Measurements from ENCODE around the gene CPHXL.

CPHXL gene

DNA sequence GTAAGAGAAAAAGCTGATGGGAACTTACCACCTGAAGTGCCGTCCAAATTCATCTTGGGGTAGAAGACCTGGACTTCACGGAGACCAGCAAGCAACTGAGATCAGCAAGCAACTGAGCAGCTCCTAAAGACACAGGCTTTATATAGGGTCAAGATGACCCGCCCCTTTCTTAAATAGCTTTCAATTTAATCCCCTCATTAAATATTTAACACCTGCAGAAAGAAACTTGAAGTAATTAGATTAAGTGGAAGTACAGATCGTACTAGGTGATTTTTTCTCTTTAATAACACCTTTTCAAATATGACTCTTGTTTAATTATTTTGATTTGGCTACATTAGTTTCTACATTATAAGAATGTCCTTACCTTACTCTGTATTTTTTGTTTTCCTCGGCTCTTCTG is at the start of gene CPHXL:
CPHXL (minus strand) TSS at position 101 of the 400 bp plus-strand sequence; CDS start at position 53, 48 bp downstream.
- no peak for DNase-seq

- no peak for DNase-seq
These were observed 47.9 kb upstream of the CPHXL start for GRCh38 chr16:75774197-75774596.

- DNase-seq = no peak
These were observed 43.8 kb upstream of the CPHXL start for GRCh38 chr16:75770051-75770450.

GRCh38 chr16:75764154-75764768 is 38.0 kb upstream of the CPHXL start:
- DNase-seq = peak; percentile 38 to 59

GRCh38 chr16:75763204-75763603 is 36.9 kb upstream of the CPHXL start:
- DNase-seq = no peak

DNA sequence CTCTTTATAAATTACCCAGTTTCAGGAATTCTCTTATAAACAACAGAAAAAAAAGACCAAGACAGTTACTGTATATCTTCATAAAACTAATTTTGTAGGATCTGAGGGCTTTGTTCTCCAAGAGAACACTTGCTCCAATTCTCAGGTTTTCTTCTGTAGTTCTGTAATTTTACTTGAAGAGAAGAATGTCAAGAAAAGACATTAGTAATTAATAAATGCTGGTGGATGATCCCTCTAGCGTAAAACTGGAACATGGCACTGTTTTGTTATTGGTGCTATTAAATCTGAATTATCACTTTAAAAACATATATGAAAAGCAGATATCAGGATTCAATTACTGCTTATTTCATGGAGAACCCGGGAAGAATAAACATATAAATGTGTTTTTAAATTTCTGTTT is 36.5 kb upstream of the CPHXL start:
- DNase-seq = no peak

DNA sequence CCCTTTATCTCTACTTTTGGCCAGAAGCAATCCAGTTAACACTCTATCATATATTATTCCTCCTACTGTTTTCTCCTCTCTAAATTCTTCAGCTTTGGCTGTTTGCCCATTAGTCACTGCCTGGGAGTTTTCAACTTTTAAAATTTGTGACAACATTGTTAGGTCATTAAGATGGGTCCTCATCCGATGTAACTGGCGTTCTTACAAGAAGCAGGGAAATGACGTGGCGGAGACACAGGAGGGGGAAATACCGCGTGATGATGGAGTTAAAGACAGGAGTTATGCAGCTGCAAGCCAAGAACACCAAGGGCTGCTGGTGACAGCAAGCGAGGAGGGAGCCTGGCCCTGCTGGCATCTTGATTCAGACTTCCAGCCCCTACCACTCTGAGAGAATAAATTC is 34.8 kb upstream of the CPHXL start:
- DNase-seq = no peak

GRCh38 chr16:75760018-75760519 is 33.8 kb upstream of the CPHXL start:
- DNase-seq = no peak

- DNase-seq = no peak
These were observed 31.9 kb upstream of the CPHXL start for GRCh38 chr16:75758215-75758614.

DNA sequence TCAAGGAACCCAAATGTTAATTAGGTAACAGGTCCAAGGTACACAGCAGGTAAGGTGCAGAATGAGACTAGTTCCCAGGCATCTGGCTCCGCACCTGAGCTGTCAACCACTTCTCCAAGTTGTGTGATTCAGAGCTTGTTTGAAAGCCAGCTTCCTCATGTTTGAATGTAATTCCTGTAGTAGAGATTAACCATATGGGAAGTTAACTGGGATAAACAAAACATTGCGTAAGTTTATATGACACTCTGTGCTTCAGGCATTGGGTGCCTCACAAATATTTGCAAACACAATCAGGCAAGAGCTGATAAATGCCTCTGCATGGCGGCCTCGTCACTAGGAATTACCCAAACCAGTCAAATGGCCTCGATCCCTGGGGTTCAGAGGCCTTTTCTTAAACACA is 27.9 kb upstream of the CPHXL start:
- DNase-seq = no peak

DNA sequence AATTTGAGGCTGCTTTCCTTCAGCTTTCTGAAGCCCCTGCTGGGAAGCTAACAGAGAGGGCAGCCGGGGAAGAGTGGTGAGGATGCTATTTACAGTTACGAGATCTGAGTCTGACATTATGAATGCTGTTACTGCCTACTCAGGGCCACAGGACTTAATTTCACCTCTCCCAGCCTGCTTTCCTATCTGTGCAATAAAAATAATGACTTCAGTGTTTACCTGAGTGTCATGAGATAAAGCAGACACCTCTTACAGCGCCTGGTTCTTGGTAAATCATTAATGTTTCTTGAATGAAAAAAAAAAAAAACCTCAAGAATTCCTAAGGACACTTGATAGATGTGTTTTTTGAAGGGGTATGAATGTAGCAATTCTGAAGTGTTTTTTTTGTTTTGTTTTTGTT is 24.2 kb upstream of the CPHXL start:
- no peak for DNase-seq

- DNase-seq = no peak
These were observed 20.1 kb upstream of the CPHXL start for GRCh38 chr16:75746359-75746758.

DNA sequence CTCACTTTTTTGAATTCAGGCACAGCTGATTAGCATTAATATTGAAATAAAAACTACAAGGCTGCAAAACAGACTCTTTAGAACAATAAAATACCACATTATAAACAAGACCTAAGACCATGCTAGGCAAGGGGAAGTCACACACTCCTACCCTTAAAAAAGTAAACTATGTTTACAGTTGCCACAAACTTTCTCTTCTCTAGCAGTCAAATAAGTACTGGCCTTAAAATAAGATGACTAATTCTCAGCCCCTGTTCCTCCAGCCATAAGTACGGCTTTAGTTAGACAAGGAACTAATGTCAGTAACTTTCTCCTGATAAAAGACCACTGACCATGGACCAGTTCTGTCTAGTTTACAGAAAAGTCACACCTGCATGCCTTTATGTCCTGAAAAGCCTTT is 19.5 kb upstream of the CPHXL start:
- no peak for DNase-seq

GRCh38 chr16:75745242-75745641 is 19.0 kb upstream of the CPHXL start:
- DNase-seq = no peak

DNA sequence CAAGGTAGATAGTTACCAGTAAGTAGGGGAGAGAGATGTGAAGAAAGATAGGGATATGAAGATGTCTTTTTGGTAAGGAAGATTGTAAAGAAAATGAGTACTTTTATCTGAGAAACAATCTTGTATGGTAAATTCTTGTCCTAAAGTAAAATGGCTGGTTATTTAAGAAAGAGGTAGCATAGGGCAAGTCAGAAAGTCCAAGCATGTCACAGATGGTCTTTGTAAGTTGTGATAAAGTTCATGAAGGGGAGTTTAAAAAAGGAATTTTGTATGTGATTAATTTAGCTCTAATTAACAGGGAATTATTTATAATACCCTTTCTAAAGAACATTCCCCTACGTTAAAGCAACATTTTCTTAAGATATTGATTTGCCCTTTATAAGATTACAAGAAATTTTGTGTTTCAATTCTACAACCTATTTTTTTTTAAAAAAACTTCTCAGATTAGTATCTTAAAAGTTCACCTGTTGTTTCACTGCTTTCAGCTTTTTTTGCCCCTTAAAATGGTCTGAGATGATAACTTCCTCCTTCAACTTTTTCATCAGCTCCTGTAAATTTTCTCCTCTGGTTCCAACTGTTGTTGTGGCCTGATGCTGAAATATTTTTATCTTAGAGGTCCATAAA is 16.2 kb upstream of the CPHXL start:
- DNase-seq = no peak

DNA sequence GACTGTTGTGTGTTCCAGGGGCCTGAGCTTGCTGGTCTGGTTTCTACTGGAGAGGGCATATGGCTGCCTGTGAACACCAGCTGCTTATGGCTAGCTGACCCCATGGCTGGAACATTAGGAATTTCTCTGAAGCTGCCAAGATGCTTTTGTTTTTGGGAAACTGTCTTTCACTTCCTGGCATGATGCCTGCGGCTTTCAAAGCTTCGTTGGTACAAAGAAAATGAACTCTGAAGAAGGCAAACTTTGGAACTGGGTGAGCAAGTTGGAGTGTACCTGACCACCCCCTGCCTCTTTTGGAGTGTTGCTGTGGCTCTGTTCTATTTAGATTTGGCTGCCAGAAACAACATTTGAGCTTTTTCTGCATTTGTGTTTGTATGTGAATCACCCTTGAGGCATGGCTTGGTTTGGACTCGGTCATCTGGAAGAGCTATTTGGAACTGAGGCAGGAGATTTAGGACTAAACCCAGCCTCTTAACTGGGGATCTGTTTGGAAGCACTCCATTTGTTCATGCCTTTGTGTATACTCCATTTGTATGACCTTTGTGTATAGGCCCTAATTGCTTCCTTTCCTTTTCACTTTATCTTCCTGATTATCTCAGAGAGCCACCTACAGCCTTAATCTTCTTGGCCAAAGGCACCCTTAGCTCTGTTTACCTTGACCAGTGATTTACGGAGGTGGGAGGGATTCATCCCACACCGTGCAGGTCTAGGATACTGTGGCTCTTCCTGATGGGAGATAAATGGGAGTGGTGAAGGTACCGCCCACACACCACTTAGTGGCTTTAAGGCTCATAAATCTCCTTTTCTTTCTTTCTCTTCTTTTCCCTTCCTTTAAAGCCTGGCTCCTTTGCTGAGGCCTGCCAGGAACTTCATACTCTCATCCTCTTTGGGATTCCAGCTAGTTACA is 7.3 kb upstream of the CPHXL start:
- DNase-seq = no peak

DNA sequence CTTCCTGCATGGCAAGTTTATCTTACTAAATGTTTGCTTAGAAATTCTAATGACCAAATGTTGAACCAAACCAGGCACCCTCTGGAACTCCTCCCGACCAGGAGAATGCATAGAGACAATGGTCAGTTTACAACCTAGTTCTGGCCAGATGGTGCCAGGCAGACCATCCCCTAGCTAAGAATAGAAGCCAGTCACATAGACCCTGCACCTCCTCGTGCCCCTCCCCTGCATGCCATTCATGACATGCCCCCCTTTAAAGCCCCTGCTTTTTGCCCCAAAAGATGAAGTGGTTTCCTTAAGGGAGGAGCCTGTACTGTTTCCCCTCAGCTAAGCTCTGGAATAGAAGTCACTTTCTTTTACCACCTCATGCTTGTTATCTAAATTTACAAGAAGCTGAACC is 6.6 kb upstream of the CPHXL start:
- DNase-seq = no peak

GRCh38 chr16:75727221-75727620 is 931 bp upstream of the CPHXL start:
- DNase-seq = no peak

GRCh38 chr16:75718452-75718851 is 7.8 kb downstream of the CPHXL start:
- no peak for DNase-seq

GRCh38 chr16:75714661-75715060 is 11.6 kb downstream of the CPHXL start:
- DNase-seq = no peak

- DNase-seq = no peak
These were observed 15.9 kb downstream of the CPHXL start for GRCh38 chr16:75710344-75710743.

DNA sequence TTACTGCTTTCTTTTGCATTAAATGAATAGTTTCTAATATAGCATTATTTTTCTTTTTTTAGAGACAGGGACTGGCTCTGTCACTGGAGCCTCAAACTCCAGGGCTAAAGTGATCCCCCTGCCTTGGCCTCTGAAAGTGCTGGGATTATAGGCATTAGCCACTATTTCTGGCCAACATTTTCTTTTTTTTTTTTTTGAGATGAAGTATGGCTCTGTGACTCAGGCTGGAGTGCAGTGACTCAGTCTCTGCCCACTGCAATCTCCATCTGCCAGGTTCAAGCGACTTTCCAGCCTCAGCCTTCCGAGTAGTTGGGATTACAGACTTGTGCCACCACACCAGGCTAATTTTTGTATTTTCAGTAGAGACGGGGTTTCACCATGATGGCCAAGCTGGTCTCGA is 23.0 kb downstream of the CPHXL start:
- no peak for DNase-seq

GRCh38 chr16:75702242-75702641 is 24.0 kb downstream of the CPHXL start:
- DNase-seq = no peak

GRCh38 chr16:75701361-75701760 is 24.9 kb downstream of the CPHXL start, which contains the start of gene DUXB:
TSS of gene DUXB (minus strand) at chr16:75701461. CDS start at chr16:75701418, 43 bp downstream.
- DNase-seq = no peak
